A549 (cell line): Measurements from ENCODE around the gene ACSF3. TPM values are rescaled to one million over a fixed set of nuclear protein-coding genes. Genes with fewer than 3 reads are reported as not detected.
A peak's percentile ranks its signal among the peaks of the same experiment; 100 is the strongest.

Experiments used
- ATAC-seq, 2 experiments: fragments of 200-7000 bp in 1 of 2; fragments of >200 bp in 1 of 2; cut with Nextera tagmentation in 1 of 2; cut with Tn5 transposase in 1 of 2; 3 replicates each; pipeline versions ENCODE4 v1.8.0 to v1.9.1; 2018 to 2020; ENCODE audit warnings: mild to moderate bottlenecking in 1 of 2, moderate library complexity in 1 of 2
- CTCF ChIA-PET: fragments of 300-600 bp; sonication (Branson Sonifier 250); formaldehyde crosslinking; extraction: SDS; loops from one replicate; lab custom pipeline; 2021; ENCODE audit warnings: antibody characterized with exemption, inconsistent platforms; lab: Yijun Ruan, JAX
- POLR2A ChIA-PET: fragments of 350-600 bp; formaldehyde crosslinking; extraction: SDS; loops from one replicate; lab custom pipeline; 2021; ENCODE audit warnings: antibody characterized with exemption, inconsistent platforms; lab: Yijun Ruan, JAX
- DNase-seq, 2 experiments: peaks; one replicate each; pipeline versions ENCODE4 v3.0.0 to v3.0.0-alpha.2; 2011 to 2016; ENCODE audit warnings: low read depth in 1 of 2, low spot score in 1 of 2
- FAIRE-seq: peaks from 2 replicates; lab custom pipeline; 2011; peaks lifted over from hg19 to GRCh38; lab: Jason Lieb, UNC
- H3K27ac ChIP-seq, 2 experiments: fragments of >200 bp; sonication (Bioruptor Twin); formaldehyde crosslinking; 3 replicates each; pipeline ENCODE4 v1.5.1; 2016 to 2017
- H3K4me1 ChIP-seq: fragments of >200 bp; sonication (Bioruptor Twin); formaldehyde crosslinking; 3 replicates; pipeline ENCODE4 v1.6.1; 2016
- H3K4me2 ChIP-seq: fragments of >200 bp; sonication (Bioruptor Twin); formaldehyde crosslinking; 3 replicates; pipeline ENCODE4 v1.6.1; 2016
- H3K4me3 ChIP-seq: fragments of >200 bp; sonication (Bioruptor Twin); formaldehyde crosslinking; 3 replicates; pipeline ENCODE4 v1.5.1; 2016
- H3K9me3 ChIP-seq: fragments of >200 bp; sonication (Bioruptor Twin); formaldehyde crosslinking; 3 replicates; pipeline ENCODE4 v1.6.1; 2016
- ATOH8 ChIP-seq: fragments of 250-450 bp; sonication (Bioruptor Pico); IDR thresholded peaks from 2 replicates; pipeline ENCODE4 v1.5.0; 2020; ENCODE audit warnings: low read depth, mild to moderate bottlenecking, moderate library complexity
- BCL3 ChIP-seq: fragments of >200 bp; sonication (Bioruptor Twin); formaldehyde crosslinking; IDR thresholded peaks from 3 replicates; pipeline ENCODE4 v1.6.1; 2016
- CBX2 ChIP-seq: fragments of 200-600 bp; sonication (generic); IDR thresholded peaks from 2 replicates; pipeline ENCODE4 v1.6.1; 2016; ENCODE audit warnings: low read depth, mild to moderate bottlenecking, borderline replicate concordance
- CBX8 ChIP-seq: fragments of 200-600 bp; sonication (generic); IDR thresholded peaks from 2 replicates; pipeline ENCODE4 v1.6.1; 2016
- CEBPB ChIP-seq, 2 experiments: fragments of >200 bp in 1 of 2; sonication (Bioruptor Twin) in 1 of 2; formaldehyde crosslinking in 1 of 2; IDR thresholded peaks; 2 replicates each; pipeline ENCODE4 v1.6.1; 2012 to 2016
- CHD2 ChIP-seq: fragments of 150-350 bp; IDR thresholded peaks from 2 replicates; pipeline ENCODE4 v1.6.1; 2014; ENCODE audit warnings: low read length; ENCODE audit not compliant: partially characterized antibody
- EHMT2 ChIP-seq: fragments of 200-600 bp; sonication (generic); IDR thresholded peaks from 2 replicates; pipeline ENCODE4 v1.6.1; 2016; ENCODE audit warnings: antibody characterized with exemption, low read depth, mild to moderate bottlenecking, moderate library complexity
- FOSL2 ChIP-seq, 2 experiments: fragments of 450-650 bp in 1 of 2; fragments of >200 bp in 1 of 2; sonication (Bioruptor Twin) in 1 of 2; formaldehyde crosslinking; IDR thresholded peaks; 2 replicates each; pipeline versions ENCODE4 v1.5.0 to v1.6.1; 2016 to 2020; ENCODE audit warnings: mild to moderate bottlenecking in 1 of 2, moderate library complexity in 1 of 2
- FOXS1 ChIP-seq: fragments of 250-450 bp; sonication (Bioruptor Pico); IDR thresholded peaks from 2 replicates; pipeline ENCODE4 v1.5.0; 2020; ENCODE audit warnings: mild to moderate bottlenecking, moderate library complexity
- HDAC2 ChIP-seq: fragments of 200-600 bp; sonication (generic); IDR thresholded peaks from 2 replicates; pipeline ENCODE4 v1.6.1; 2016
- HEYL ChIP-seq: fragments of 250-450 bp; sonication (Bioruptor Pico); IDR thresholded peaks from 2 replicates; pipeline ENCODE4 v1.8.0; 2021; ENCODE audit warnings: mild to moderate bottlenecking, moderate library complexity
- JUN ChIP-seq, 2 experiments: fragments of >200 bp; sonication (Bioruptor Twin); formaldehyde crosslinking; IDR thresholded peaks; 2 replicates in 1 of 2; 3 replicates in 1 of 2; pipeline ENCODE4 v1.6.1; 2016 to 2017
- JUNB ChIP-seq: fragments of >200 bp; sonication (Bioruptor Twin); formaldehyde crosslinking; IDR thresholded peaks from 2 replicates; pipeline ENCODE4 v1.6.1; 2016
- KDM5A ChIP-seq: fragments of 200-600 bp; sonication (generic); IDR thresholded peaks from 2 replicates; pipeline ENCODE4 v1.6.1; 2016; ENCODE audit warnings: antibody characterized with exemption, mild to moderate bottlenecking
- MAFK ChIP-seq: fragments of 450-650 bp; IDR thresholded peaks from 2 replicates; pipeline ENCODE4 v1.6.1; 2014; ENCODE audit not compliant: partially characterized antibody
- MYC ChIP-seq: IDR thresholded peaks from 2 replicates; pipeline ENCODE4 v1.6.1; 2012; ENCODE audit warnings: mild to moderate bottlenecking, inconsistent platforms, low read length, improper control_type of control experiment, borderline replicate concordance
- NR3C1 ChIP-seq: fragments of >200 bp; sonication (Bioruptor Twin); formaldehyde crosslinking; IDR thresholded peaks from 3 replicates; pipeline ENCODE4 v1.6.1; 2017
- PHF8 ChIP-seq: fragments of 200-600 bp; sonication (generic); IDR thresholded peaks from 2 replicates; pipeline ENCODE4 v1.6.1; 2016; ENCODE audit warnings: low read depth, mild to moderate bottlenecking, antibody characterized with exemption, moderate library complexity, borderline replicate concordance
- POLR2AphosphoS2 ChIP-seq: conservative IDR thresholded peaks from 2 replicates; pipeline ENCODE4 v1.6.1; 2012; ENCODE audit warnings: low read length, improper control_type of control experiment, inconsistent platforms
- RAD21 ChIP-seq, 2 experiments: fragments of >200 bp in 1 of 2; sonication (Bioruptor Twin) in 1 of 2; formaldehyde crosslinking in 1 of 2; IDR thresholded peaks in 1 of 2; conservative IDR thresholded peaks in 1 of 2; 2 replicates in 1 of 2; 3 replicates in 1 of 2; pipeline ENCODE4 v1.6.1; 2012 to 2018; ENCODE audit warnings: inconsistent platforms in 1 of 2
- RNF2 ChIP-seq: fragments of 200-600 bp; sonication (generic); IDR thresholded peaks from 2 replicates; pipeline ENCODE4 v1.6.1; 2016; ENCODE audit warnings: low read depth, mild to moderate bottlenecking, antibody characterized with exemption, moderate library complexity, borderline replicate concordance
- SMC3 ChIP-seq: fragments of >200 bp; sonication (Bioruptor Twin); formaldehyde crosslinking; IDR thresholded peaks from 3 replicates; pipeline ENCODE4 v1.6.1; 2018; ENCODE audit warnings: inconsistent platforms
- TP53 ChIP-seq: fragments of 250-450 bp; sonication (Bioruptor Pico); IDR thresholded peaks from 2 replicates; pipeline ENCODE4 v1.5.0; 2021; ENCODE audit warnings: mild to moderate bottlenecking, moderate library complexity
- USF2 ChIP-seq: fragments of 450-650 bp; IDR thresholded peaks from 2 replicates; pipeline ENCODE4 v1.6.1; 2014; ENCODE audit warnings: antibody characterized with exemption
- ZFP36 ChIP-seq: fragments of 450-650 bp; IDR thresholded peaks from 2 replicates; pipeline ENCODE4 v1.6.1; 2014; ENCODE audit warnings: borderline replicate concordance; ENCODE audit not compliant: partially characterized antibody
- WGBS: methylation state at CpG from one replicate; pipeline ENCODE4 v1.1.6; 2017; ENCODE audit errors: missing lambda C conversion rate; 5-methylcytosine and 5-hydroxymethylcytosine counted together
- polyA plus RNA-seq, 4 experiments: library from polyadenylated mRNA; depleted of rRNA in 3 of 4; stranded (reverse); fragments of >200 nt; fragmentation: RNase III in 1 of 4; extraction: RNeasy Plus Mini Kit Qiagen cat#74134 plus additional on column Dnase treatment in 1 of 4; gene quantifications; 2 replicates in 3 of 4; 3 replicates in 1 of 4; pipeline ENCODE4 v1.2.3, GENCODE V29; 2011 to 2017

ACSF3 gene
- polyA plus RNA-seq, 2 of the 4 experiments (the other 2 are of a cell fraction): 9.8 to 13.1 TPM

- FAIRE-seq (no peak), DNase-seq (no peak), ATAC-seq (no peak)
- 32% methylated on average over 4 of the region's 12 CpGs for WGBS
- CTCF ChIA-PET: interaction anchor here (0.5 to 2.2 kb wide), 4 partner anchors 10 to 441 kb away, joined by 3 to 15 read pairs (median 3); no protein-coding TSS in a partner anchor
- Histone ChIP-seq H3K27ac (no peak overlapping the region), H3K9me3 (no peaks in the 10 kb centered on the region), H3K4me2 (no peak overlapping the region), H3K4me3 (no peak overlapping the region), H3K4me1 (no peaks in the 10 kb centered on the region)
- TF ChIP-seq CBX8 (no peak), ATOH8 (CRISPR knock-in tag) (no peak), FOXS1 (CRISPR knock-in tag) (no peak), CEBPB (IDR thresholded peaks at IDR 0.05) (no peak), RAD21 (conservative IDR thresholded peaks at IDR 0.05 in 1 of 2, IDR thresholded peaks at IDR 0.05 in 1 of 2) (no peak), CBX2 (no peak), KDM5A (no peak), MAFK (no peak), BCL3 (no peak)
- POLR2A ChIA-PET: no interaction called here
Observed at GRCh38 chr16:89177501-89177900, 83.8 kb downstream of the ACSF3 start.

GRCh38 chr16:89178453-89179147, 84.9 kb downstream of the ACSF3 start:
- Histone ChIP-seq H3K4me1 (no peaks in the 10 kb centered on the region), H3K9me3 (no peaks in the 10 kb centered on the region), H3K27ac (no peak overlapping the region), H3K4me2 (no peak overlapping the region), H3K4me3 (no peak overlapping the region)
- 66% methylated on average over 11 of the region's 24 CpGs for WGBS
- CTCF ChIA-PET: interaction anchor here (1.1 to 2.7 kb wide), 2 partner anchors 11 to 12 kb away, joined by 3 to 15 read pairs; no protein-coding TSS in a partner anchor
- no peak for DNase-seq
- peak in 1 of 2 experiments; percentile 25; a peak in 2 of 6 replicates for ATAC-seq
- TF ChIP-seq ZFP36 (no peak), ATOH8 (CRISPR knock-in tag) (no peak), TP53 (no peak), USF2 (no peak), NR3C1 (no peak), JUNB (no peak), PHF8 (no peak), RNF2 (no peak), CBX2 (no peak), HDAC2 (no peak), MYC (no peak), SMC3 (no peak), POLR2AphosphoS2 (no peak), HEYL (CRISPR knock-in tag) (no peak), EHMT2 (no peak), CHD2 (no peak), JUN (IDR thresholded peaks at IDR 0.05) (no peak), FOSL2 (IDR thresholded peaks at IDR 0.05) (no peak), FOSL2 (CRISPR knock-in tag; IDR thresholded peaks at IDR 0.05) (no peak)
- FAIRE-seq: no peak
- POLR2A ChIA-PET: no interaction called here
